ENCODE measurements around the gene DSP.

DNA sequence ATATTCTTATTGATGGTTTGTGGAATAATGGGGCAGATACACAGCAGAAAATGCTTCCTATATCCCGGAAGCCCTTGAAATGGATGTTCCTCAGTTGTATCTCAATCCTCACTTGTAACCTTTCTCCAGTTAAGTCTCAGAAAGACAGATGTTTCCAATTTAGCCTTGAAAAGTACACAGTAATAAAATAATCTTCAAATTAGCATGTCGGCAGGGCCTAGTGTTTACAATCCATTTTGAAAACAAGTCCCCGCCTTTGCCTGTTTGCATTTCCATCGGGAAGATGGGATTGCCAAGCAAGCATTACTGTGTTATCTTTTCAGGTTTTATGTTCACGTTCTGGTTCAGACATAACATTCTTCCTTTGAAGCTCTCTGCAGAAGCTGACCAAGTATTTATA lies 90.0 kb downstream of the DSP start:
- TF ChIP-seq CTCF (IDR thresholded peaks at IDR 0.05; ENCODE audit: low read depth, low read length) (no peak), EZH2phosphoT487 (IDR thresholded peaks at IDR 0.05; ENCODE audit: low read depth) (no peak)

Measured in OCI-LY3 (cell line).